Breast epithelium (tissue), 4 donors: Measurements from ENCODE around the gene RPL13. TPM values are rescaled to one million over a fixed set of nuclear protein-coding genes. Genes with fewer than 3 reads are reported as not detected.

Experiments used
- DNase-seq, 2 donors: peaks; one replicate each; pipeline ENCODE4 v3.0.0-alpha.2; 2019; ENCODE audit warnings: low spot score in 2 of 2
- H3K27ac ChIP-seq, 2 donors: fragments of 200-600 bp; sonication (generic) in 1 of 2; one replicate each; pipeline ENCODE4 v1.5.1; 2016 to 2019; ENCODE audit warnings: mild to moderate bottlenecking in 1 of 2
- H3K27me3 ChIP-seq, 2 donors: fragments of 200-600 bp; sonication (generic) in 1 of 2; one replicate each; pipeline versions ENCODE4 v1.5.1 to v1.6.0; 2017 to 2019; ENCODE audit warnings: control low read depth in 1 of 2, mild to moderate bottlenecking in 1 of 2
- H3K36me3 ChIP-seq: fragments of 200-600 bp; one replicate; pipeline ENCODE4 v1.5.1; 2019
- H3K4me1 ChIP-seq, 2 donors: fragments of 200-600 bp; sonication (generic); one replicate each; pipeline ENCODE4 v1.5.1; 2016 to 2019; ENCODE audit warnings: control low read depth in 1 of 2
- H3K4me3 ChIP-seq, 3 donors: fragments of 200-600 bp; sonication (generic); 1 replicate in 2 of 3; 2 replicates in 1 of 3; pipeline ENCODE4 v1.5.1; 2016 to 2019; ENCODE audit warnings: mild to moderate bottlenecking in 3 of 3, moderate library complexity in 2 of 3
- H3K9me3 ChIP-seq, 2 donors: fragments of 200-600 bp; sonication (generic) in 1 of 2; one replicate each; pipeline ENCODE4 v1.5.1; 2016 to 2019; ENCODE audit warnings: control low read depth in 1 of 2
- POLR2A ChIP-seq: fragments of 450-650 bp; IDR thresholded peaks from one replicate; pipeline ENCODE4 v1.6.1; 2016; ENCODE audit warnings: antibody characterized with exemption, mild to moderate bottlenecking, moderate library complexity
- POLR2AphosphoS5 ChIP-seq, 3 donors: sonication (generic); formaldehyde crosslinking; IDR thresholded peaks; one replicate each; pipeline ENCODE4 v1.6.1; 2017; ENCODE audit warnings: antibody characterized with exemption in 3 of 3
- intact Hi-C: fragments of 100-400 bp; cut with DNase I; formaldehyde crosslinking; loops from one replicate; pipeline ENCODE4 v1.15.1; 2023; ENCODE audit warnings: low total_unique reads
- total RNA-seq, 3 donors: library from RNA; depleted of rRNA; stranded (reverse); fragments of >200 nt; gene quantifications; one replicate each; pipeline ENCODE4 v1.1.0, GENCODE V29; 2016
- TF ChIP-seq, protein P1 (sequence below), 3 donors: fragments of 450-650 bp; IDR thresholded peaks; one replicate each; pipeline ENCODE4 v1.5.1; 2016 to 2017; ENCODE audit warnings: antibody characterized with exemption in 3 of 3, mild to moderate bottlenecking in 3 of 3, moderate library complexity in 3 of 3

RPL13 gene
- total RNA-seq, 3 donors from 2014 or later, result 5,075 to 6,295 (median 5,484) TPM

- TF ChIP-seq POLR2AphosphoS5 (IDR thresholded peaks at IDR 0.05), result no peak
- no peak for TF ChIP-seq POLR2A
- TF ChIP-seq, protein P1, sequence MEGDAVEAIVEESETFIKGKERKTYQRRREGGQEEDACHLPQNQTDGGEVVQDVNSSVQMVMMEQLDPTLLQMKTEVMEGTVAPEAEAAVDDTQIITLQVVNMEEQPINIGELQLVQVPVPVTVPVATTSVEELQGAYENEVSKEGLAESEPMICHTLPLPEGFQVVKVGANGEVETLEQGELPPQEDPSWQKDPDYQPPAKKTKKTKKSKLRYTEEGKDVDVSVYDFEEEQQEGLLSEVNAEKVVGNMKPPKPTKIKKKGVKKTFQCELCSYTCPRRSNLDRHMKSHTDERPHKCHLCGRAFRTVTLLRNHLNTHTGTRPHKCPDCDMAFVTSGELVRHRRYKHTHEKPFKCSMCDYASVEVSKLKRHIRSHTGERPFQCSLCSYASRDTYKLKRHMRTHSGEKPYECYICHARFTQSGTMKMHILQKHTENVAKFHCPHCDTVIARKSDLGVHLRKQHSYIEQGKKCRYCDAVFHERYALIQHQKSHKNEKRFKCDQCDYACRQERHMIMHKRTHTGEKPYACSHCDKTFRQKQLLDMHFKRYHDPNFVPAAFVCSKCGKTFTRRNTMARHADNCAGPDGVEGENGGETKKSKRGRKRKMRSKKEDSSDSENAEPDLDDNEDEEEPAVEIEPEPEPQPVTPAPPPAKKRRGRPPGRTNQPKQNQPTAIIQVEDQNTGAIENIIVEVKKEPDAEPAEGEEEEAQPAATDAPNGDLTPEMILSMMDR (IDR thresholded peaks at IDR 0.05), result no peak
- Histone ChIP-seq H3K27ac (no peak overlapping the region), H3K4me3 (no peak overlapping the region), H3K27me3 (no peaks in the 10 kb centered on the region), H3K4me1 (peaks cover 13 to 14% of the 10 kb centered on the region in 2 donors), H3K36me3 (no peaks in the 10 kb centered on the region), H3K9me3 (no peaks in the 10 kb centered on the region)
- DNase-seq, result no peak
- intact Hi-C loops, result loop anchor here (5.0 kb wide), 1 partner anchor 299 kb away; no protein-coding TSS in a partner anchor
Observed at GRCh38 chr16:89562939-89563338, 2.5 kb downstream of the RPL13 start.

DNA sequence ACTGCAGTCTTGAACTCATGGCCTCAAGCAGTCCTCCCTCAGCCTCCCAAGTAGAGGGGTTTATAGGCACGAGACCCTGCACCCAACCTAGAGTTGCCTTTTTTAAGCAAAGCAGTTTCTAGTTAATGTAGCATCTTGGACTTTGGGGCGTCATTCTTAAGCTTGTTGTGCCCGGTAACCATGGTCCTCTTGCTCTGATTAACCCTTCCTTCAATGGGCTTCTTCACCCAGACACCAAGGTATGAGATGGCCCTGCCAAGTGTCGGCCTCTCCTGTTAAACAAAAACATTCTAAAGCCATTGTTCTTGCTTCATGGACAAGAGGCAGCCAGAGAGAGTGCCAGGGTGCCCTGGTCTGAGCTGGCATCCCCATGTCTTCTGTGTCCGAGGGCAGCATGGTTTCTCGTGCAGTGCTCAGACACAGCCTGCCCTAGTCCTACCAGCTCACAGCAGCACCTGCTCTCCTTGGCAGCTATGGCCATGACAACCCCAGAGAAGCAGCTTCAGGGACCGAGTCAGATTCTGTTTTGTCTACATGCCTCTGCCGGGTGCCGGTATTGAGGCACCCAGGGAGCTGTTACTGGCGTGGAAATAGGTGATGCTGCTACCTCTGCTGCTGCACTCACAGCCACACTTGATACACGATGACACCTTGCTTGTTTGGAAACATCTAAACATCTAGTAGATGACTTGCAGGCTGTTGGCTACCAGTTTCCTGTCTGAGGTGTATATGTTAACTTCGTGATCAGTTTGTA, 3.3 kb downstream of the RPL13 start:
- Histone ChIP-seq H3K4me3 (no peak overlapping the region), H3K36me3 (no peaks in the 10 kb centered on the region), H3K27ac (no peak overlapping the region), H3K27me3 (no peaks in the 10 kb centered on the region), H3K4me1 (peaks cover 13 to 14% of the 10 kb centered on the region in 2 donors), H3K9me3 (no peaks in the 10 kb centered on the region)
- DNase-seq, result no peak
- no peak for TF ChIP-seq POLR2AphosphoS5 (IDR thresholded peaks at IDR 0.05)
- TF ChIP-seq, protein P1 (IDR thresholded peaks at IDR 0.05), result no peak
- TF ChIP-seq POLR2A, result no peak
- intact Hi-C loops, result loop anchor here (5.0 kb wide), 1 partner anchor 298 kb away; no protein-coding TSS in a partner anchor

DNA sequence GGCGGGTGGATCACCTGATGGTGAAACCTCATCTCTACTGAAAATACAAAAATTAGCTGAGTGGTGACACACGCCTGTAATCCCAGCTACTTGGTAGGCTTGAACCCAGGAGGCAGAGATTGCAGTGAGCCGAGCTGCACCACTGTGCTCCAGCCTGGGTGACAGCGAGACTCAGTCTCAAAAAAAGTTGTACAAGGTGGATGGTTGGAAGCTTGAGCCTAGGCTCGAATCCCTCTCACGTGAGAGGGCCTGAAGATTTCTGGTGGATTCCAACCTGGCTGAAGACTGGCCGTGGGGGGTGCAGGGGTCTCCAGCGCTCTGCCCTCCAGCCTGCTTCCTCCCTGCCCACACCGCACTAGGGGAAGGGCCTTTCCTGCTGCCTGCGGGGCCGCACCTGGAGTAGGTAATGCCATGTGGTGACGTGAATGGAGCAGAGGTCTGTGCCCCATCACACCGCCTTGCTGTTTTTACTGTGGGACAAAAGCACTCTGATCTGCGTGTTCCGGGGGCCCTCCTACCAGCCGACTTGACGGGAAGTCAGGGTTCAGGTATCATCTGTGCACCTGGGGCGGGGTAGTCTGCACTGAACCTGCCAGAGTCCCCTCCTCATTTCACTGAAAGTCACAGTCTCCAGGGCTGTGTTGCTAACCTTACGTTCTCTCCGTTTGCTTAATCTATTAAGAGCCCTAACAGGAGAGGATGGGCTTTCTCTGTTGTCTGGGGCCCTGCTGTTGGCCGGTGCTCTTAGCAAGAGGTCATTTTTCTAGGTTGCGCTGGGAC, 4.2 kb downstream of the RPL13 start:
- Histone ChIP-seq H3K4me3 (no peak overlapping the region), H3K27me3 (peaks cover 0 to 8% of the 10 kb centered on the region in 2 donors), H3K4me1 (peaks cover 13 to 14% of the 10 kb centered on the region in 2 donors), H3K9me3 (no peaks in the 10 kb centered on the region), H3K36me3 (no peaks in the 10 kb centered on the region), H3K27ac (peak overlapping the region; percentile 8 to 51)
- no peak for TF ChIP-seq POLR2A
- TF ChIP-seq POLR2AphosphoS5 (IDR thresholded peaks at IDR 0.05), result no peak
- TF ChIP-seq, protein P1 (IDR thresholded peaks at IDR 0.05), result no peak
- DNase-seq, result no peak
- intact Hi-C loops, result loop anchor here (5.0 kb wide), 1 partner anchor 298 kb away; no protein-coding TSS in a partner anchor

DNA sequence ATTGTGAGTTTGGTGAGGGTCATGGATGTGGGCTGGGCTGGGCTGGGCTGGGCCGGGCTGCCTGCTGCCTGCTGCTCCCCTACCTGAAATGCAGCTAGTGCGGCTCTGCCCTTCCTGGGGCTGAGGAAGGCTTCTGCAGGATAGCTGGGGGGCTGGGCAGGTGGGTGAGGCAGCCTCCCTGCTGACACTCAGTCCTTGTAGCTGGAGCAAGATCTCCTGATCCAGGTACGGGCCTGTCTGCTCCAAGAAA, 4.7 kb downstream of the RPL13 start:
- TF ChIP-seq POLR2A (no peak), POLR2AphosphoS5 (IDR thresholded peaks at IDR 0.05) (no peak)
- TF ChIP-seq, protein P1 (IDR thresholded peaks at IDR 0.05), result no peak
- intact Hi-C loops, result no loop called here
- no peak for DNase-seq
- H3K27ac ChIP-seq, result peak overlapping the region; percentile 51 to 74
- H3K36me3 ChIP-seq, result no peaks in the 10 kb centered on the region
- H3K9me3 ChIP-seq, result no peaks in the 10 kb centered on the region
- H3K4me1 ChIP-seq, result peaks cover 13 to 14% of the 10 kb centered on the region in 2 donors
- peaks cover 0 to 13% of the 10 kb centered on the region in 2 donors for H3K27me3 ChIP-seq
- H3K4me3 ChIP-seq, result peak overlapping the region in 1 of 3 donors; percentile 54
